ENCODE measurements around the gene WDR31.
A peak's percentile ranks its signal among the peaks of the same experiment; 100 is the strongest.

WDR31 gene

DNA sequence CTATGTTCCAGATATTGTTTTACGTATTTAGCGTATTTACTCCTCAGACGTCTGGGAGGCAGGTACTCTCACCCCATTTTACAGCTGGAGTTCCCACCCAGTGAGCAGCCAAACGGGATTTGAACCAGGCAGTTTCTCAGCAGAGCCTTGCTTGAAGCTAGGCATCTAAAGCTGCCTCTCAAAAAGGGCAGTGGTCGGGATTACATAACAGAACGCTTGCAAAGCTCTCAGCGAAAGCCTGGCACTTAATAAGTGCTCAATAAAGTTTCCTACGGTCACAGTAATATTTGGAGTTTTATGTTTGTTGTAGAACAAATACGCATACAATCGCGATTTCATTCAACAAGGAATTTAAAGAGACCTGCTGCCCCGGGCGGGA lies 9.0 kb upstream of the WDR31 start:
- Histone ChIP-seq H3K9me3 (ENCODE audit: control insufficient read depth, insufficient read depth, low read depth, low read length) (no peaks in the 10 kb centered on the region), H3K4me1 (ENCODE audit: control insufficient read depth, insufficient read depth, low read length) (peaks cover 7% of the 10 kb centered on the region; the same call in 1 of the 2 replicates), H3K4me3 (ENCODE audit: low read depth, low read length) (peak overlapping the region; percentile 4), H3K27ac (ENCODE audit: extremely low read depth, low read depth, low read length) (no peak overlapping the region), H3K36me3 (ENCODE audit: control insufficient read depth in 2 of 2, insufficient read depth in 1 of 2, low read length in 2 of 2) (no peaks in the 10 kb centered on the region)
- ChIA-PET CTCF (interaction anchor here (1.0 to 2.5 kb wide), 4 partner anchors 11 to 74 kb away, joined by 3 to 8 read pairs (median 4); partner anchors contain the start of genes ALAD and CDC26), POLR2A (interaction anchor here (0.7 to 3.4 kb wide), 6 partner anchors 9 to 74 kb away, joined by 3 to 22 read pairs (median 4); partner anchors contain the start of genes C9orf43, CDC26, POLE3 and PRPF4)
- TF ChIP-seq ZNF664 (tag by site-specific recombination; IDR thresholded peaks at IDR 0.05) (peak; percentile 97), ZNF549 (tag by site-specific recombination; IDR thresholded peaks at IDR 0.05) (no peak)

DNA sequence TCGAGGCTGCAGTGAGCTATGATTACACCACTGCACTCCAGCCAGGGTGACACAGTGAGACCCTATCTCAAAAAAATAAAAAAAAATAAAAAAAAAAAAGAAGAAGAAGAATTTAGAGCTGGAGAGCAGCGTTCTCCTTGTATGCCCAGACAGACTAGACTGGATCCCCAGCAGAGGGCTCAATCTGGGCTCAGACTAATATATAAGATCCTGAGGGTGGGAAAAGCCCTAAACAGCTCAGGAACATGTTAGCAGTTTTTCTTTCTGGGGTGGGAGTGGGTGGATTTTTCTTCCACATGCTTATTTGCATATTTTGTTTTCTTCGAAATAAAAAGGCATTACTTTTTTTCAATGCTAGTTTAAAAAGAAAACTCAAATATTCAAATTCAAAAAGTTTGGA lies 8.4 kb upstream of the WDR31 start:
- Histone ChIP-seq H3K9me3 (ENCODE audit: control insufficient read depth, insufficient read depth, low read depth, low read length) (no peaks in the 10 kb centered on the region), H3K4me1 (ENCODE audit: control insufficient read depth, insufficient read depth, low read length) (peaks cover 7% of the 10 kb centered on the region; the same call in 1 of the 2 replicates), H3K27ac (ENCODE audit: extremely low read depth, low read depth, low read length) (no peak overlapping the region), H3K4me3 (ENCODE audit: low read depth, low read length) (no peak overlapping the region), H3K36me3 (ENCODE audit: control insufficient read depth in 2 of 2, insufficient read depth in 1 of 2, low read length in 2 of 2) (no peaks in the 10 kb centered on the region)
- TF ChIP-seq KLF9 (tag by site-specific recombination; IDR thresholded peaks at IDR 0.05; ENCODE audit: low read depth) (no peak), ZNF513 (tag by site-specific recombination; IDR thresholded peaks at IDR 0.05) (no peak), ZNF23 (tag by site-specific recombination; IDR thresholded peaks at IDR 0.05; ENCODE audit: borderline replicate concordance) (no peak), MEIS1 (CRISPR knock-in tag; IDR thresholded peaks at IDR 0.05; ENCODE audit: borderline replicate concordance) (no peak), PRDM10 (tag by site-specific recombination; IDR thresholded peaks at IDR 0.05) (no peak), PRDM6 (tag by site-specific recombination; IDR thresholded peaks at IDR 0.05) (no peak), HOXD13 (CRISPR knock-in tag; IDR thresholded peaks at IDR 0.05; ENCODE audit: borderline replicate concordance) (no peak), SALL2 (tag by site-specific recombination; IDR thresholded peaks at IDR 0.05; ENCODE audit: borderline replicate concordance) (no peak), ZNF324 (tag by site-specific recombination; IDR thresholded peaks at IDR 0.05) (no peak), ZNF354C (tag by site-specific recombination; IDR thresholded peaks at IDR 0.05; ENCODE audit: borderline replicate concordance, low read depth) (no peak), ZNF112 (tag by site-specific recombination; IDR thresholded peaks at IDR 0.05) (no peak), ZSCAN5A (tag by site-specific recombination; IDR thresholded peaks at IDR 0.05) (no peak)
- TF ChIP-seq, protein P1, sequence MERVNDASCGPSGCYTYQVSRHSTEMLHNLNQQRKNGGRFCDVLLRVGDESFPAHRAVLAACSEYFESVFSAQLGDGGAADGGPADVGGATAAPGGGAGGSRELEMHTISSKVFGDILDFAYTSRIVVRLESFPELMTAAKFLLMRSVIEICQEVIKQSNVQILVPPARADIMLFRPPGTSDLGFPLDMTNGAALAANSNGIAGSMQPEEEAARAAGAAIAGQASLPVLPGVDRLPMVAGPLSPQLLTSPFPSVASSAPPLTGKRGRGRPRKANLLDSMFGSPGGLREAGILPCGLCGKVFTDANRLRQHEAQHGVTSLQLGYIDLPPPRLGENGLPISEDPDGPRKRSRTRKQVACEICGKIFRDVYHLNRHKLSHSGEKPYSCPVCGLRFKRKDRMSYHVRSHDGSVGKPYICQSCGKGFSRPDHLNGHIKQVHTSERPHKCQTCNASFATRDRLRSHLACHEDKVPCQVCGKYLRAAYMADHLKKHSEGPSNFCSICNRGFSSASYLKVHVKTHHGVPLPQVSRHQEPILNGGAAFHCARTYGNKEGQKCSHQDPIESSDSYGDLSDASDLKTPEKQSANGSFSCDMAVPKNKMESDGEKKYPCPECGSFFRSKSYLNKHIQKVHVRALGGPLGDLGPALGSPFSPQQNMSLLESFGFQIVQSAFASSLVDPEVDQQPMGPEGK (tag by site-specific recombination; IDR thresholded peaks at IDR 0.05) = no peak
- ChIA-PET POLR2A (interaction anchor here (1.3 to 3.4 kb wide), 5 partner anchors 8 to 73 kb away, joined by 3 to 22 read pairs (median 5); partner anchors contain the start of genes C9orf43, CDC26, POLE3 and PRPF4), CTCF (interaction anchor here (0.6 to 2.5 kb wide), 5 partner anchors 11 to 97 kb away, joined by 3 to 8 read pairs (median 5); partner anchors contain the start of genes ALAD and CDC26)

Data from HEK293 (cell line).